ENCODE results near the gene GSS.
A peak's percentile ranks its signal among the peaks of the same experiment; 100 is the strongest.

GSS gene

GRCh38 chr20:34955231-34956040 lies at the start of gene GSS, which contains the start of gene MYH7B:
Gene GSS, minus strand, starts transcription at chr20:34955806. Its CDS starts 3,954 bp downstream, at chr20:34951852.
Gene MYH7B, plus strand, starts transcription at chr20:34955868. Its CDS starts 22,138 bp downstream, at chr20:34978006.
- peak within 1 kb of the TSS; percentile 68 for H3K4me3 ChIP-seq (ENCODE audit: low read length)
- no peak for TF ChIP-seq ZNF274 (IDR thresholded peaks at IDR 0.05; ENCODE audit: low read depth, low read length)

DNA sequence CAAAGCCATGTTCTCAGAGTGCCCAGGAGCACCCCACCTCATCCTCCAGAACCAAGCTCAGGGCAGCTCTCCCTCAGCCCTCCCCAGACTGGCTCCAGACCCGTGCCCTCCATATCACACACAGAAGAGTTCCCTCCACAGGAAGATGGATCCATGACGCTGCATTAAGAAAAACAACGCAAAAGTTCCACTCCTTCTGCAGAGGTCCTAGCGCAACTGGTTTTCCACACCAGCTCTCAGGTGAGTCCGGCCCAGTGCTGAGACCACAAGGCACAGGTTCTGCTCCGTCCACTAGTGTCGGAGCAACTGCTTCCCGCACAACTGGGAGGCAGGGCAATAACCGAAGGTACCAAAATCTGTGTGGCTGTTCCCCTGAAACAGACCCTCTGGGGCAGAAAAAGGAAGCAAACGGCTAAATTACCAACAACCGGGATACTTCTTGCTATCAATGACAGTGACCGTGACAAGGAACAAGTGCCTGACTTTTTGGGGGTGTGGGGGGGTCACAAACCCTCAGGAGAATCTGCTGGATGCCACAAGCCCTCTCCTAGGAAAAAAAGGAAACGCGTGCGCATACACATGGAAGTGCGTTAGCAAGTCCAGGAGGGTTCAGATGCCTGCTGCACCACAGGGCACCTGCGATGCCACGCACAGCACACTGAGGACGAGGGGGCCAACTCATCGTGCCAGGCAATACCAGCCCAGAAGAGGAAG lies 49.3 kb upstream of the GSS start:
- no peak overlapping the region for H3K4me3 ChIP-seq (ENCODE audit: low read length)
- TF ChIP-seq ZNF274 (IDR thresholded peaks at IDR 0.05; ENCODE audit: low read depth, low read length), result no peak

DNA sequence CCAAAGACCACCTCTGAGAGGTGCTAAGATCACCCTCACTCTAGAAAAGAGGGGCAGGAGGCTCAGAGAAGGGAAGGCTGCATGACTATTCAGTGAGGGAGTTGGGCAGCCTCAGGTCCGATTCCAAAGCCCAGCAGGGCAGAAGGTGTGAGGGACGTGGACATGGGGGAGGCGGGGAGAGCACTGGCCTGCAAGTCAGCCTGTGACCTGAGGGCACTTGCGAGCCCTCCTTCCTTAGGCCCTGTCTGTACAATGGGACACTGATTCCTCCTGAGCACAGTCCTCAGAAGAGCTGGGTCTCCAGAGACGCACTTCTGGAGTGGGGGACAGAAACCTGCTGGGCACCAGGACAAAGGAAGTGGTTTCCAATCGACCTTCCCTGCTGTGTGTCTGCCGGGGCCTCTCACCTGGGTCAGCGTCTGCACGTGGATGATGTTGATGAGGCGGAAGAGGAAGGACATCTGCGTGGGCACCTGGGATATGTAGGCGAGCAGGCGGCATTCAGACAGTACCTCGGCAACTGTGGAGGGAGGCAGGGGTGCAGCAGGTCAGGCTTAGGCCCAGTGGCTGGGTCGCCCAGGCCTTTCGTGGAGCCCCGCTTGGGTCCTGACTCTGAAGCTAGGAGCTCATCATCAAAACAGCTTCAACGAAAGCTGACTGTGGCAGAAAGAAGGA lies 48.6 kb upstream of the GSS start:
- TF ChIP-seq ZNF274 (IDR thresholded peaks at IDR 0.05; ENCODE audit: low read depth, low read length), result no peak
- no peak overlapping the region for H3K4me3 ChIP-seq (ENCODE audit: low read length)

DNA sequence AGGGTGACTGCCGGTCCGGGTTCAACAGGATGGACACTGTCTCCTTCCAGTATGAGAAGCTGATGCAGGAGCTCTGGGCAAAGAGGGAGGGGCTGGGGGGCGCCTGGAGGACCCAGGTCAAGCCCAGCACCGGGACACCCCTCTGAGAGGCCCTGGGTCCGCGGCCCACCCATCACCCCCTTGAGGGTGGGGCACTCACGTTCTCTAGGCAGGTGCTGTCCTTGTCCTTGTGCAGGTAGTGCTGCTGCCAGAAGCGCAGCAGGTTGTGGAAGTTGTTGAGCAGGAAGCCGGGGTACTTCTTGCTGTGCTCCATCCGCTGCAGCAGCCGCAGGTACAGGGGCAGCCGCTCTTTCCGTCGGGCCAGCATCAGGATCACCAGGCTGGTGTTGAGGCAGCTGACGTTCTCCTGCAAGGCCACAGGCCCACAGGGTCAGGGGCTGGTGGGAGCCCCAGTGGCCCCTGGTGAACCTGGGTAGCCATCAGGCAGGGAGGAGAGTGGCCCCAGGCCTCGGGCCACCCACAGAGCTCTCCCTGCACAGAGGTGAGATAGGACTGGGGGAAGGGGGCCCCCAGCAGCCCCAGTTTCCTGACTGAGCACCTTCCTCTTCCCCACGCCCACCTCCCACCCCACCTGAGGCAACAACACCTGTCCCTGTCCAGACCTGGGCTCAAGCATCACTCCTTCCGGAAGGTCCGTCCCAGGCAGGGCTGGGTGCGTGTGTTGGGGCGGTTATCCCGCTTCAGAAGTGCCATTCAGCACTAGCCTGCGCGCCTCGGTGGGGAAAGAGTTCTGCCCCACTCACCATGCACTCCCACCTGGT lies 47.8 kb upstream of the GSS start:
- no peak overlapping the region for H3K4me3 ChIP-seq (ENCODE audit: low read length)
- no peak for TF ChIP-seq ZNF274 (IDR thresholded peaks at IDR 0.05; ENCODE audit: low read depth, low read length)

GRCh38 chr20:35002426-35003210 lies 47.0 kb upstream of the GSS start:
- no peak for TF ChIP-seq ZNF274 (IDR thresholded peaks at IDR 0.05; ENCODE audit: low read depth, low read length)

DNA sequence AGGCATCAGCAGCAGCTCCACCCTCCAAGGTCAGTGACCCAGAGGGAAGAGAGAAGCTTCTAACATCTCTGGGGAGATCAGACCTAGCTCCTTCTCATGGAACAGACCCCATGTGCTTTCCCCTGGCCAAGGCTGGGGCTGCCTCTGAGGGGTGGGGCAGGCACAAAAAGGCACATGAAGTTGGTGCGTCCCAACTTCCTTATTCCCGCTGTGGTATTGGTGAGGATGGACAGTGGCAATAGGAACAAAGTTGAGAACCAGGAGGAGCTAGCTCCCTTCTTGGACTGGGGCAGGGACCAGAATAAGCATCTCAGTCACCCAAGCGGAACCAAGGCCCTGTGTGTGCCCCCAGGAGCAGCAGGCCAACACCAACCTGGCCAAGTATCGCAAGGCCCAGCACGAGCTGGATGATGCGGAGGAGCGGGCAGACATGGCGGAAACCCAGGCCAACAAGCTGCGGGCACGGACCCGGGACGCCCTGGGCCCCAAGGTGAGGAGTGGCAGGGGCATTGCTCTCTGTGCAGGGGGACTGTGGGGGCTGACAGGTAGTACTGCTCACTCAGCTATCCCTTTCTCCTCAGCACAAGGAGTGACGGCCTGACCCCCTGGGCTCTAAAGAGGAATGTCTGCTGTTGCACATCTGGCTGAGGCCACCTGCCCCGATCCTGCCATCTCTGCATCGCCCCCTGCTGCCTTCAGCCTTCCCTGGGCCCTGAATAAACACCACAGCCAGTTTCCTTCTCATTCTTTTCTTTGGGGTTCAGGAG lies 46.2 kb upstream of the GSS start:
- no peak for TF ChIP-seq ZNF274 (IDR thresholded peaks at IDR 0.05; ENCODE audit: low read depth, low read length)
- no peak overlapping the region for H3K4me3 ChIP-seq (ENCODE audit: low read length)

More at GRCh38 chr20:35002426-35003210, 47.0 kb upstream of the GSS start:
- no peak overlapping the region for H3K4me3 ChIP-seq (ENCODE audit: low read length)

DNA sequence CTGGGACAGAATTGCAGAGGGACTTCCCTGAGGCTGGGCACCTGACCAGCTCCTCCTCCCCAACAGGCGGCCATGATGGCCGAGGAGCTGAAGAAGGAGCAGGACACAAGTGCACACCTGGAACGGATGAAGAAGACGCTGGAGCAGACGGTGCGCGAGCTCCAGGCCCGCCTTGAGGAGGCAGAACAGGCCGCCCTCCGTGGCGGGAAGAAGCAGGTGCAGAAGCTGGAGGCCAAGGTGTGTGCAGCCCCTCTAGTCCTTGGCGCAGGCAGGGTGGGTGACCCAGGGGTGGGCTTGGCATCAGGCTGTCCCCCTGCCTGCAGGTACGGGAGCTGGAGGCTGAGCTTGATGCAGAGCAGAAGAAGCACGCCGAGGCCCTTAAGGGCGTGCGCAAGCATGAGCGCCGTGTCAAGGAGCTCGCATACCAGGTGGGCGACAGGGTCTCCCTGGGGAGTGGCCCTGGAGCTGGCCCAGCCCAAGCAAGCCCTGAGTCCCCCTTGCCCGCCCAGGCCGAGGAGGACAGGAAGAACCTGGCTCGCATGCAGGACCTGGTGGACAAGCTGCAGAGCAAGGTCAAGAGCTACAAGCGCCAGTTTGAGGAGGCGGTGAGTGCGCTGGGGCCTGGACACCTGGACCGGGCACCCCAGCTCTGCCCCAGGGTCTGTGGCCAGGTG lies 45.5 kb upstream of the GSS start:
- no peak for TF ChIP-seq ZNF274 (IDR thresholded peaks at IDR 0.05; ENCODE audit: low read depth, low read length)
- no peak overlapping the region for H3K4me3 ChIP-seq (ENCODE audit: low read length)

DNA sequence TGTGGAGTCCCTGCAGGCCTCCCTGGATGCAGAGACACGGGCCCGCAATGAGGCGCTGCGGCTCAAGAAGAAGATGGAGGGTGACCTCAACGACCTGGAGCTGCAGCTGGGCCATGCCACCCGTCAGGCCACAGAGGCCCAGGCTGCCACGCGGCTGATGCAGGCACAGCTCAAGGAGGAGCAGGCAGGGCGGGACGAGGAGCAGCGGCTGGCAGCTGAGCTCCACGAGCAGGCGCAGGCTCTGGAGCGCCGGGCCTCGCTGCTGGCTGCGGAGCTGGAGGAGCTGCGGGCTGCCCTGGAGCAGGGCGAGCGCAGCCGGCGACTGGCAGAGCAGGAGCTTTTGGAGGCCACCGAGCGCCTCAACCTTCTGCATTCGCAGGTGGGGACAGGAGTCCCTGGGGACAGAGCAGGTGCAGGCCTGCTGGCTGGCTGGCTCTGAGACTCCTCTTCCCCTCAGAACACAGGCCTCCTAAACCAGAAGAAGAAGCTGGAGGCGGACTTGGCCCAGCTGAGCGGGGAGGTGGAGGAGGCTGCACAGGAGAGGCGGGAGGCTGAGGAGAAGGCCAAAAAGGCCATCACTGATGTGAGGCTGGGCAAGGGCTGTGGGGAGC lies 44.8 kb upstream of the GSS start:
- no peak for TF ChIP-seq ZNF274 (IDR thresholded peaks at IDR 0.05; ENCODE audit: low read depth, low read length)
- H3K4me3 ChIP-seq (ENCODE audit: low read length), result no peak overlapping the region

GRCh38 chr20:34999782-35000181 lies 44.2 kb upstream of the GSS start:
- TF ChIP-seq ZNF274 (IDR thresholded peaks at IDR 0.05; ENCODE audit: low read depth, low read length), result no peak
- no peak overlapping the region for H3K4me3 ChIP-seq (ENCODE audit: low read length)

DNA sequence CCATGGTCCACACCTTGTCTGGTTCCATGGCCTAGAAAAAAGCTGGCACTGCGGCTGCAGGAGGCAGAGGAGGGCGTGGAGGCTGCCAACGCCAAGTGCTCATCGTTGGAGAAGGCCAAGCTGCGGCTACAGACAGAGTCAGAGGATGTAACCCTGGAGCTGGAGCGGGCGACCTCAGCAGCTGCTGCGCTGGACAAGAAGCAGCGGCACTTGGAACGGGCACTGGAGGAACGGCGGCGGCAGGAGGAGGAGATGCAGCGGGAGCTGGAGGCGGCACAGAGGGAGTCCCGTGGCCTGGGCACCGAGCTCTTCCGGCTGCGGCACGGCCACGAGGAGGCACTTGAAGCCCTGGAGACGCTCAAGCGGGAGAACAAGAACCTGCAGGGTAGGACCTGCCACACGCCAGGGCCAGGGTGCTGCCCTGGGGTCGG lies 43.4 kb upstream of the GSS start:
- TF ChIP-seq ZNF274 (IDR thresholded peaks at IDR 0.05; ENCODE audit: low read depth, low read length), result no peak

DNA sequence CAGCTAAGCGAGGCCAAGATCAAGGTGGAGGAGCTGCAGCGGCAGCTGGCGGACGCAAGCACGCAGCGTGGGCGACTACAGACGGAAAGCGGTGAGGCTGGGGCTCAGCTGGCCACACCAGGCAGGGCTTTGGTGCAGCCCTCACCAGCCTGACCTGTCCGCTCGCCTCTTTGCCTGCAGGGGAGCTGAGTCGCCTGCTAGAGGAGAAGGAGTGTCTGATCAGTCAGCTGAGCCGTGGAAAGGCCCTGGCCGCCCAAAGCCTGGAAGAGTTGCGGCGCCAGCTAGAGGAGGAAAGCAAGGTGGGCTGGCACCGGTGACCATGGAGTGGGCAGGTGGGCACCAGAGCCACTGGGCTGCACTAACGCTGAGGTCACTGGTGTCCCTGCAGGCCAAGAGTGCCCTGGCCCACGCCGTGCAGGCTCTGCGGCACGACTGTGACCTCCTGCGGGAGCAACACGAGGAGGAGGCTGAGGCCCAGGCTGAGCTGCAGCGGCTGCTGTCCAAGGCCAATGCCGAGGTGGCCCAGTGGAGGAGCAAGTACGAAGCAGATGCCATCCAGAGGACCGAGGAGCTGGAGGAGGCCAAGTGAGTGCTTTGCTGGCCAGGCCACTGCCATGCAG lies 42.8 kb upstream of the GSS start:
- H3K4me3 ChIP-seq (ENCODE audit: low read length), result no peak overlapping the region
- TF ChIP-seq ZNF274 (IDR thresholded peaks at IDR 0.05; ENCODE audit: low read depth, low read length), result no peak

More for the DNA sequence above, 43.4 kb upstream of the GSS start:
- H3K4me3 ChIP-seq (ENCODE audit: low read length), result no peak overlapping the region
